Progenitor cell of endocrine pancreas (in vitro differentiated cells): ENCODE results near the gene SUSD3. TPM values are rescaled to one million over a fixed set of nuclear protein-coding genes. Genes with fewer than 3 reads are reported as not detected.

Experiments
- DNase-seq: peaks from one replicate; pipeline ENCODE4 v3.0.0; 2021; ENCODE audit warnings: low spot score; ENCODE audit not compliant: unreplicated experiment
- H3K27ac Mint-ChIP-seq: 2 replicates; pipeline ENCODE4 v1.8.0; 2021; ENCODE audit warnings: mild to moderate bottlenecking, moderate library complexity, mixed read lengths
- H3K27me3 Mint-ChIP-seq: 2 replicates; pipeline ENCODE4 v1.8.0; 2021; ENCODE audit warnings: mixed read lengths
- H3K36me3 Mint-ChIP-seq: 2 replicates; pipeline ENCODE4 v1.8.0; 2022; ENCODE audit warnings: mixed read lengths; ENCODE audit not compliant: insufficient read depth
- H3K4me1 Mint-ChIP-seq: 2 replicates; pipeline ENCODE4 v1.8.0; 2021; ENCODE audit warnings: low read depth, mixed read lengths
- H3K4me3 Mint-ChIP-seq: 2 replicates; pipeline ENCODE4 v1.8.0; 2021; ENCODE audit warnings: low read depth, mild to moderate bottlenecking, moderate library complexity, mixed read lengths
- H3K9me3 Mint-ChIP-seq: 2 replicates; pipeline ENCODE4 v1.8.0; 2021; ENCODE audit warnings: low read depth, mixed read lengths
- total RNA-seq: library from RNA; stranded (reverse); gene quantifications from 2 replicates; pipeline ENCODE4 v1.2.1, GENCODE V29; 2021
- TF ChIP-seq, protein P1 (sequence below): fragments of 200-600 bp; sonication (generic); IDR thresholded peaks from one replicate; pipeline ENCODE4 v1.5.0; 2021; ENCODE audit warnings: antibody characterized with exemption, mild to moderate bottlenecking; ENCODE audit not compliant: unreplicated experiment

The SUSD3 gene
- total RNA-seq, 1 donor from 2014 or later: 0.43 TPM

DNA sequence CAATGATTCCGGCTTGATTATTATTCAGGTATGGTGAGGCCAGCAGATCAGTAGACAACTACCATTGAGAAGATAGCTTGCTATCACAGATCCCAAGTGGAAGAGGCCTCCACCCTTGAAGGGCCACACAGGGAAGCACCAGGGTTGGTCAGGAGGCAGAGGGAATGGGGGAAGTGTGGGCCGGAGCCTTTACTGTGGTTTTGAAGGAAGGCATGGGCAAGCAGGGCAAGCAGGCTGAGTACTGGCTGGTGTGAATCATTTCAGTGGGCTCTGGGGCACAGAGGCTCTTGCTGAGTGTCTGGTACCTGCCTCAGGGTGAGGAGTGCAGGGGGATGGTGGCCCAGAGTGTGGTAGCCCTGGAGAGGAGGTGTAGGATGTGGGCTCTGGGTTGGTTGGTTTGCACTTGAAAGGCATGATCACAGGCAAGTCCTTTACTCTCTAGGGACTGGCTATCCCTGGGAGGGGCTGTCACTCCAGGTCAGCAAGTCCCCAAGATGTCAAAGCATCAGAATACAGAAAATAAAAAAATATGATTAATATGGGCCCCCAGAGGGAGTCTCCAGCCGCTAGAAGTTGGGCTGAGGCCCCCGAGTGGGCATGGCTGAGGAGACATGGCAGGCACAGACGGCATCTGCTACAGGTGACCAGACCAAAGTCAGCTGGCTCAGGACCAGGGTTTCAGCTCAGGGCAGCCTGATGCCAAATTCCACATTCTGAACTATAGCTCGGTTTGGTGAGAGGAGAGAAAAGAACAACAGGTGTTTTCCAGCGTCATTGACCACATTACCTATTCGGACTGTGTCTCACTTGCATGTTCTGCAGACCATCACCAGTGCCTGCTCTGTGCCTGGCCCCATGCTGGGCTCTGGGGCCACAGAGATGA is 9.7 kb upstream of the SUSD3 start:
- Mint-ChIP-seq H3K27ac (no peak overlapping the region), H3K9me3 (peaks cover 3% of the 10 kb centered on the region), H3K4me3 (no peak overlapping the region), H3K27me3 (peaks cover 6% of the 10 kb centered on the region), H3K4me1 (peaks cover 5% of the 10 kb centered on the region), H3K36me3 (peaks cover 2% of the 10 kb centered on the region)
- TF ChIP-seq, protein P1, sequence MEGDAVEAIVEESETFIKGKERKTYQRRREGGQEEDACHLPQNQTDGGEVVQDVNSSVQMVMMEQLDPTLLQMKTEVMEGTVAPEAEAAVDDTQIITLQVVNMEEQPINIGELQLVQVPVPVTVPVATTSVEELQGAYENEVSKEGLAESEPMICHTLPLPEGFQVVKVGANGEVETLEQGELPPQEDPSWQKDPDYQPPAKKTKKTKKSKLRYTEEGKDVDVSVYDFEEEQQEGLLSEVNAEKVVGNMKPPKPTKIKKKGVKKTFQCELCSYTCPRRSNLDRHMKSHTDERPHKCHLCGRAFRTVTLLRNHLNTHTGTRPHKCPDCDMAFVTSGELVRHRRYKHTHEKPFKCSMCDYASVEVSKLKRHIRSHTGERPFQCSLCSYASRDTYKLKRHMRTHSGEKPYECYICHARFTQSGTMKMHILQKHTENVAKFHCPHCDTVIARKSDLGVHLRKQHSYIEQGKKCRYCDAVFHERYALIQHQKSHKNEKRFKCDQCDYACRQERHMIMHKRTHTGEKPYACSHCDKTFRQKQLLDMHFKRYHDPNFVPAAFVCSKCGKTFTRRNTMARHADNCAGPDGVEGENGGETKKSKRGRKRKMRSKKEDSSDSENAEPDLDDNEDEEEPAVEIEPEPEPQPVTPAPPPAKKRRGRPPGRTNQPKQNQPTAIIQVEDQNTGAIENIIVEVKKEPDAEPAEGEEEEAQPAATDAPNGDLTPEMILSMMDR: no peak
- DNase-seq: no peak

DNA sequence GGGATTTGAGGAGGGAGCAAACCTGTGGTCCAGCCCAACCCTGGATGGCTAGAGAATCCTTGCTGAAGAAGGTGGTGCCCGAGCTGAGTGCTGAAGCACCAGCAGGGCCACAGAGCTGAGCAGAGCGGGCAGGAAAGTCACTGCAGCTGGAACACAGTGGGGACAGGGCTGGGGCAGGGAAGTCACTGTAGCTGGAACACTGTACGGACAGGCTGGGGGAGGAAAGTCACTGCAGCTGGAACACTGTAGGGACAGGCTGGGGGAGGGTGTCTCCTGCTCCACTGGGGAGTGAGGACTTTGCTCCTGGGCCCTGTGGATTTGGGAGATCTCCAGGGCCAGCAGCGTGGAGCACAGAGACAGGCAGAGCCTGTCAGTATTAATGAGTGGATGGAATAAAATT is 9.0 kb upstream of the SUSD3 start:
- Mint-ChIP-seq H3K4me3 (no peak overlapping the region), H3K4me1 (peaks cover 5% of the 10 kb centered on the region), H3K36me3 (peaks cover 2% of the 10 kb centered on the region), H3K27me3 (peaks cover 6% of the 10 kb centered on the region), H3K9me3 (peaks cover 3% of the 10 kb centered on the region), H3K27ac (peak overlapping the region; percentile 12)
- TF ChIP-seq, protein P1: no peak
- no peak for DNase-seq

DNA sequence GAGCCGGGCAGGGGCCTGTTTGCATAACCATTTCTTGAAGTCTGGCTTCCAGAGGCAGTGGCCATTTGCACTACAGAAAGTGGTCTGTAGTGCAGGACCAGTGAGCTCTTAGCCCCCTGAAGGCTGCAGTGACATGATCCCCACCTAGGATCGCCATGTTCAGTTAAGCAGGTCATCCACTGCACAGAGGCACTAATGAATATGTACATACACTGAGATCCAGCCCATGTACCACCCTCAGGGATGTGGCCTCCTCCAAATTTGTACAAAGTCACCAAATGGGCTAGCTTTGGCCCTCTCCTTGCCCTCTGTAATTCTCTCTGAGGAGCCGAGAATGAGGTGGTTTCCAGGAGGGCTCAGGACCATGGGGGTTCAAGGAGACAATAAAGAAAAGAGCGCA is 8.3 kb upstream of the SUSD3 start:
- TF ChIP-seq, protein P1: no peak
- H3K9me3 Mint-ChIP-seq: peaks cover 3% of the 10 kb centered on the region
- H3K27ac Mint-ChIP-seq: no peak overlapping the region
- peaks cover 5% of the 10 kb centered on the region for H3K4me1 Mint-ChIP-seq
- peaks cover 2% of the 10 kb centered on the region for H3K36me3 Mint-ChIP-seq
- H3K4me3 Mint-ChIP-seq: no peak overlapping the region
- H3K27me3 Mint-ChIP-seq: peaks cover 8% of the 10 kb centered on the region
- no peak for DNase-seq

DNA sequence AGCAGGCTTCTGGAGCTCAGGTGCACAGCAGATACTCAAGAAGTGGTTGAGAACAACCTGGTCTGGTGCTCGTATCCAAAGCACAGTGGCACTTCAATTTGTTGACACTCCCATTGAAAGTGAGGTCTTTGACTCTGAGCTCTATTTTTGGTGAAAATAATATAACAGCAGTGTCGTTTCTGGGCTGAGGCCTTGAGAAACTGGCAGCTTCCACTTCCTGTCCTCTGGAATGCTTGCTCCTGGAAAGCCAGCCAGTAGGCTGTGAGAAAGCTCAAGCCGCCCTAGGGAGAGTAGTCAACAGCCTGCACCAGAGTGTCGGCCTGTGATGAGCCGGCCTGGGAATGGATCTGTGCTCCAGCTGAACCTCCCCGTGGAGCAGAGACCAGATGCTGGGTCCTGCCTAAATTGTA is 6.8 kb upstream of the SUSD3 start:
- Mint-ChIP-seq H3K4me1 (peaks cover 5% of the 10 kb centered on the region), H3K36me3 (no peaks in the 10 kb centered on the region), H3K27ac (no peak overlapping the region), H3K4me3 (no peak overlapping the region), H3K27me3 (peaks cover 13% of the 10 kb centered on the region), H3K9me3 (no peaks in the 10 kb centered on the region)
- DNase-seq: no peak
- TF ChIP-seq, protein P1: no peak

DNA sequence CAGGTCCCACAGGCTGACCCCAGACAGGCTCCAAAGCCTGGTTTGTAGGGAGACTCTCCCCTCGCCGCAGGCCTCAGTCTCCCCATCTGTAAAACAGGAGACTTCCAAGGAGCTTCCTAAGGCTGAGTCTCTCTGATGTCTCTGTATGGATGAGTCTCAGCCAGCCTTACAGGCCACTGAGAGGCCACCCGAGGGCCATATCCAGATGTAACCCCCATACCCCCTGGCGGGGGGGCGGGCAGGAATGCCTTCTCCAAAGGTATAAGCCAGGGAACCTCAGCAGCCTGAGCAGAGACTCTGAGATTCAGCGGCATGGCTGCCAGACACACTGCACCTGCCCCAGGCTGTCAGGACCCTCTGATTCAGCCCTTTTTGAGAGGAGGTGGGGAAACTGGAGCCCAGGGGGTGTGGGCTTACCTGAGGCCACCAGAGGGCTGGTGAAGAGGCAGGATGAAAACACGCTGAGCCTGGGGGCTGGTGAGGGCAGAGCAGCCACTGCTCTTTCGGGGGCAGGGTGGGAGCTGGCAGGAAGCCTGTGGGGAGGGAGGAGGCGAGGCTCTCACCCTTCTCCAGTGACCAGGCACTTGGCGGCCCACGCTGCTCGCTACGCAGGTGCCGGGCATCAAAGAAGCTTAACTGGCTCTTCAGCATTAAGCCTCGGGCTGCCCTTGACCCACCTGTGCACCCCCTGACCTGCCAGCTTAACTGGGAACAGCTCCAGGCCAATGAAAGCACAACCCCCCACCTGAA is 5.5 kb upstream of the SUSD3 start:
- Mint-ChIP-seq H3K9me3 (no peaks in the 10 kb centered on the region), H3K4me1 (peaks cover 5% of the 10 kb centered on the region), H3K36me3 (no peaks in the 10 kb centered on the region), H3K27me3 (peaks cover 12% of the 10 kb centered on the region), H3K4me3 (no peak overlapping the region), H3K27ac (no peak overlapping the region)
- DNase-seq: no peak
- TF ChIP-seq, protein P1: peak; percentile 51
